Neural crest cell (in vitro differentiated cells): ENCODE results near the gene MYOCD. TPM values are rescaled to one million over a fixed set of nuclear protein-coding genes. Genes with fewer than 3 reads are reported as not detected.

Experiments
- DNase-seq: peaks from one replicate; pipeline ENCODE4 v3.0.0; 2021; ENCODE audit warnings: low read depth, mixed read lengths, low spot score
- H3K27ac Mint-ChIP-seq: one replicate; pipeline ENCODE4 v1.8.0; 2021; ENCODE audit warnings: mild to moderate bottlenecking, mixed read lengths; ENCODE audit not compliant: unreplicated experiment
- H3K27me3 Mint-ChIP-seq: 2 replicates; pipeline ENCODE4 v1.8.0; 2021; ENCODE audit warnings: low read depth, mild to moderate bottlenecking, mixed read lengths
- H3K36me3 Mint-ChIP-seq: 2 replicates; pipeline ENCODE4 v1.8.0; 2021; ENCODE audit warnings: low read depth, mild to moderate bottlenecking, mixed read lengths
- H3K4me1 Mint-ChIP-seq: 2 replicates; pipeline ENCODE4 v1.8.0; 2021; ENCODE audit warnings: mixed read lengths
- H3K4me3 Mint-ChIP-seq: one replicate; pipeline ENCODE4 v1.8.0; 2021; ENCODE audit warnings: mild to moderate bottlenecking, mixed read lengths
- H3K9me3 Mint-ChIP-seq: 2 replicates; pipeline ENCODE4 v1.8.0; 2021; ENCODE audit warnings: mixed read lengths
- CTCF ChIP-seq: fragments of 200-600 bp; sonication (generic); conservative IDR thresholded peaks from 2 replicates; pipeline ENCODE4 v1.5.0; 2021; ENCODE audit warnings: antibody characterized with exemption, mild to moderate bottlenecking
- total RNA-seq: library from RNA; stranded (reverse); gene quantifications from 2 replicates; pipeline ENCODE4 v1.2.1, GENCODE V29; 2021

The MYOCD gene
- total RNA-seq, 1 donor from 2014 or later, result 0.09 TPM

- H3K4me3 Mint-ChIP-seq, result no peak overlapping the region
- TF ChIP-seq CTCF, result no peak
- H3K27ac Mint-ChIP-seq, result no peak overlapping the region
These were observed 129.3 kb downstream of the MYOCD start for GRCh38 chr17:12794919-12795532.

GRCh38 chr17:12800855-12801365, 135.2 kb downstream of the MYOCD start:
- Mint-ChIP-seq H3K4me1 (no peaks in the 10 kb centered on the region), H3K9me3 (peaks cover 8% of the 10 kb centered on the region), H3K36me3 (peaks cover 2% of the 10 kb centered on the region), H3K4me3 (no peak overlapping the region), H3K27ac (no peak overlapping the region), H3K27me3 (no peaks in the 10 kb centered on the region)
- no peak for TF ChIP-seq CTCF
- no peak for DNase-seq

More at GRCh38 chr17:12794919-12795532, 129.3 kb downstream of the MYOCD start:
- Mint-ChIP-seq H3K9me3 (peaks cover 5% of the 10 kb centered on the region), H3K4me1 (peaks cover 10% of the 10 kb centered on the region), H3K27me3 (peaks cover 29% of the 10 kb centered on the region), H3K36me3 (peaks cover 2% of the 10 kb centered on the region)
- no peak for DNase-seq

DNA sequence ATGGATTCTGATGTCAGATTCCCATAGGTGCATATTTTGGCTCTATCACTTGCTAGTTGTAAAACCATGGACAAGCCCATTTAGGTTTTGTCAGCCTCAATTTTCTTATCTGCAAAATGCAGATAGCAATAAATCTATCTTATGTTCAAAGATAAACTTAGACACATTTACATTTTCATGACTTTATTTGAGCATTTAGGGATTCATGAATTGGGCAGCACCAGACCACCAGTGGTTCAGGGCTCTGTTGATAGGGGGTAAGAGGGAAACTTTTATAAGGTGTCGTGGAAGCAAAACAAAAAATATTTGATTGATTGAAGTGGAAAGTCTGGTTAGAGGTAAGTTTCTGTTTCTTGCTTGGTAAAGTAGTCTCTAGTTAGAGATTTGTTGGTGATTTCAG, 140.9 kb downstream of the MYOCD start:
- peaks cover 25% of the 10 kb centered on the region for H3K9me3 Mint-ChIP-seq
- TF ChIP-seq CTCF, result no peak
- DNase-seq, result no peak
- no peak overlapping the region for H3K27ac Mint-ChIP-seq
- no peaks in the 10 kb centered on the region for H3K27me3 Mint-ChIP-seq
- no peak overlapping the region for H3K4me3 Mint-ChIP-seq
- peaks cover 22% of the 10 kb centered on the region for H3K36me3 Mint-ChIP-seq
- no peaks in the 10 kb centered on the region for H3K4me1 Mint-ChIP-seq

DNA sequence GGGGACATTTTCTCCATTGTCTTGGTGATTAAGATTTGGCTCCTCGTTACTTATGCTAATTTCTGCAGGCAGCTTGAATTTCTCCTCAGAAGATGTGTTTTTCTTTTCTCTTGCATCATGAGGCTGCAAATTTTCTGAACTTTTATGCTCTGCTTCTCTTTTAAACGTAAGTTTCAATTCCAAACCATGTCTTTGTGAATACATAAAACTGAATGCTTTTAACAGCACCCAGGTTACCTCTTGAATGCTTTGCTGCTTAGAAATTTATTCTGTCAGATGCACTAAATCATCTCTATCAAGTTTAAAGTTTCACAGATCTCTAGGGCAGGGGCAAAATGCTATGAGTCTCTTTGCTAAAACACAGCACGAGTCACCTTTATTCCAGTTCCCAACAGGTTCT, 143.0 kb downstream of the MYOCD start:
- DNase-seq, result no peak
- Mint-ChIP-seq H3K4me3 (no peak overlapping the region), H3K27me3 (no peaks in the 10 kb centered on the region), H3K9me3 (peaks cover 25% of the 10 kb centered on the region), H3K27ac (no peak overlapping the region), H3K4me1 (no peaks in the 10 kb centered on the region), H3K36me3 (peaks cover 22% of the 10 kb centered on the region)
- no peak for TF ChIP-seq CTCF

GRCh38 chr17:12812877-12813276, 147.2 kb downstream of the MYOCD start:
- no peak for DNase-seq
- no peak overlapping the region for H3K4me3 Mint-ChIP-seq
- no peak for TF ChIP-seq CTCF
- H3K4me1 Mint-ChIP-seq, result no peaks in the 10 kb centered on the region
- peaks cover 9% of the 10 kb centered on the region for H3K9me3 Mint-ChIP-seq
- no peak overlapping the region for H3K27ac Mint-ChIP-seq
- no peaks in the 10 kb centered on the region for H3K27me3 Mint-ChIP-seq
- peaks cover 10% of the 10 kb centered on the region for H3K36me3 Mint-ChIP-seq
